ENCODE measurements around the gene AHCYL1.

DNA sequence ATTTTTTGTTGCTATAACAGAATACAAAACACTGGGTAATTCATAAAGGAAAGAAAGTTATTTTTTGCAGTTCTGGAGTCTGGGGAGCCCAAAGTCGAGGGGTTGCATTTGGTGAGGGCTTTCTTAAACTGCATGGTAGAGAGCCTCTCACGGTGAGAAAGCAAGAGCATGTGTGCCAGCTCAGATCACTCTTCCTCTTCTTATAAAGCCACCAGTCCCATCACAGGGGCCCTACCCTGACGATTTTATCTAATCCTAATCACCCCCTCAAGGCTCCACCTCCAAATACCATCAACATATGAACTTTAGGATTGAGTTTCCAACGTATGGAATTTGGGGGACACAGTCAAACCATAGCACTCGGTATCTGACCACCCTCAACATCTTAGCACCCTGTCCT is 48.9 kb downstream of the AHCYL1 start:
- no peak for TF ChIP-seq PKNOX1 (IDR thresholded peaks at IDR 0.05)
- no peak for TF ChIP-seq ELF4 (IDR thresholded peaks at IDR 0.05)
- TF ChIP-seq BHLHE40 (IDR thresholded peaks at IDR 0.05; ENCODE audit: borderline replicate concordance): no peak
- TF ChIP-seq SUZ12 (IDR thresholded peaks at IDR 0.05): no peak
- no peak for TF ChIP-seq SP1 (IDR thresholded peaks at IDR 0.05)
